Testis (tissue), 2 donors: ENCODE measurements around the gene PKNOX2.

Experiments
- POLR2A ChIP-seq: fragments of 450-650 bp; IDR thresholded peaks from one replicate; pipeline ENCODE4 v1.6.1; 2017; ENCODE audit warnings: antibody characterized with exemption, mild to moderate bottlenecking, moderate library complexity
- TF ChIP-seq, protein P1 (sequence below), 3 experiments: fragments of 450-650 bp in 2 of 3; fragments of 200-600 bp in 1 of 3; sonication (generic) in 1 of 3; IDR thresholded peaks; one replicate each; pipeline ENCODE4 v1.5.1; 2016 to 2019; ENCODE audit warnings: antibody characterized with exemption in 3 of 3, mild to moderate bottlenecking in 2 of 3, moderate library complexity in 1 of 3

GRCh38 chr11:125148743-125149142 is 15.8 kb upstream of the PKNOX2 start:
- no peak for TF ChIP-seq POLR2A
- TF ChIP-seq, protein P1, sequence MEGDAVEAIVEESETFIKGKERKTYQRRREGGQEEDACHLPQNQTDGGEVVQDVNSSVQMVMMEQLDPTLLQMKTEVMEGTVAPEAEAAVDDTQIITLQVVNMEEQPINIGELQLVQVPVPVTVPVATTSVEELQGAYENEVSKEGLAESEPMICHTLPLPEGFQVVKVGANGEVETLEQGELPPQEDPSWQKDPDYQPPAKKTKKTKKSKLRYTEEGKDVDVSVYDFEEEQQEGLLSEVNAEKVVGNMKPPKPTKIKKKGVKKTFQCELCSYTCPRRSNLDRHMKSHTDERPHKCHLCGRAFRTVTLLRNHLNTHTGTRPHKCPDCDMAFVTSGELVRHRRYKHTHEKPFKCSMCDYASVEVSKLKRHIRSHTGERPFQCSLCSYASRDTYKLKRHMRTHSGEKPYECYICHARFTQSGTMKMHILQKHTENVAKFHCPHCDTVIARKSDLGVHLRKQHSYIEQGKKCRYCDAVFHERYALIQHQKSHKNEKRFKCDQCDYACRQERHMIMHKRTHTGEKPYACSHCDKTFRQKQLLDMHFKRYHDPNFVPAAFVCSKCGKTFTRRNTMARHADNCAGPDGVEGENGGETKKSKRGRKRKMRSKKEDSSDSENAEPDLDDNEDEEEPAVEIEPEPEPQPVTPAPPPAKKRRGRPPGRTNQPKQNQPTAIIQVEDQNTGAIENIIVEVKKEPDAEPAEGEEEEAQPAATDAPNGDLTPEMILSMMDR (IDR thresholded peaks at IDR 0.05) = no peak
